Measurements from ENCODE around the gene GCKR. TPM values are rescaled to one million over a fixed set of nuclear protein-coding genes. Genes with fewer than 3 reads are reported as not detected.

Gene GCKR
- total and polyA plus RNA-seq, 8 donors, result 0.37 to 1.8 (median 1.3) TPM; not detected in 1

- DNase-seq, result peak; percentile 95 to 100 (median 99)
- Histone ChIP-seq H3K4me3 (peak within 1 kb of the TSS; percentile 52 to 60), H3K4me1 (peaks cover 10 to 18% of the 10 kb centered on the region in 2 donors), H3K9me3 (no peaks in the 10 kb centered on the region), H3K27me3 (peaks cover 0 to 17% of the 10 kb centered on the region in 2 donors), H3K36me3 (no peaks in the 10 kb centered on the region), H3K27ac (peak within 1 kb of the TSS; percentile 71 to 75)
- intact Hi-C loops (cut with DNase I), result no loop called here
- peak; percentile 98 for ATAC-seq
- TF ChIP-seq CTCF (IDR thresholded peaks at IDR 0.05), result no peak
Measured at GRCh38 chr2:27489498-27490397, 6.9 kb upstream of the GCKR start, which contains the start of gene IFT172. IFT172 (minus strand) TSS chr2:27489743; CDS start chr2:27489653, 90 bp downstream.

- TF ChIP-seq CTCF (IDR thresholded peaks at IDR 0.05), result no peak
Measured at GRCh38 chr2:27492557-27492956, 4.1 kb upstream of the GCKR start.

GRCh38 chr2:27493948-27494283 lies 2.7 kb upstream of the GCKR start:
- DNase-seq, result no peak
- Histone ChIP-seq H3K27ac (no peak overlapping the region), H3K27me3 (peaks cover 0 to 58% of the 10 kb centered on the region in 2 donors), H3K4me3 (peak overlapping the region in 1 of 2 donors; percentile 43), H3K36me3 (no peaks in the 10 kb centered on the region), H3K9me3 (no peaks in the 10 kb centered on the region), H3K4me1 (peaks cover 4 to 29% of the 10 kb centered on the region in 2 donors)
- ATAC-seq, result no peak
- TF ChIP-seq CTCF (IDR thresholded peaks at IDR 0.05), result no peak
- intact Hi-C loops (cut with DNase I), result no loop called here

More at GRCh38 chr2:27492557-27492956, 4.1 kb upstream of the GCKR start:
- peaks cover 0 to 45% of the 10 kb centered on the region in 2 donors for H3K27me3 ChIP-seq
- ATAC-seq, result no peak
- no peaks in the 10 kb centered on the region for H3K9me3 ChIP-seq
- intact Hi-C loops (cut with DNase I), result no loop called here
- no peak for DNase-seq
- no peak overlapping the region for H3K4me3 ChIP-seq
- H3K36me3 ChIP-seq, result no peaks in the 10 kb centered on the region
- peaks cover 10 to 33% of the 10 kb centered on the region in 2 donors for H3K4me1 ChIP-seq
- H3K27ac ChIP-seq, result no peak overlapping the region

- H3K4me3 ChIP-seq, result peak overlapping the region; percentile 43
- H3K4me1 ChIP-seq, result peaks cover 0 to 24% of the 10 kb centered on the region in 2 donors
- TF ChIP-seq CTCF (IDR thresholded peaks at IDR 0.05), result no peak
- no peak overlapping the region for H3K27ac ChIP-seq
- intact Hi-C loops (cut with DNase I), result no loop called here
- DNase-seq, result peak in 2 of 4 donors; percentile 10 to 77
- no peak for ATAC-seq
- peaks cover 0 to 59% of the 10 kb centered on the region in 2 donors for H3K27me3 ChIP-seq
- no peaks in the 10 kb centered on the region for H3K9me3 ChIP-seq
- no peaks in the 10 kb centered on the region for H3K36me3 ChIP-seq
Measured at GRCh38 chr2:27494284-27494943, 2.2 kb upstream of the GCKR start.

Data from left lung (tissue), 10 donors.